Mammary epithelial cell (primary cell): Measurements from ENCODE around the gene PRAMEF20.
"Not testable (repeated sequence)": the region's sequence is repeated elsewhere in the genome, so short reads cannot be mapped to it uniquely, and the experiment has no call there.

Experiments used
- EZH2 ChIP-seq: IDR thresholded peaks from 2 replicates; pipeline ENCODE4 v1.6.1; 2012; ENCODE audit warnings: low read length, inconsistent platforms, borderline replicate concordance
- TF ChIP-seq, protein P1 (sequence below), 2 donors: IDR thresholded peaks in 1 of 2; conservative IDR thresholded peaks in 1 of 2; 2 replicates each; pipeline ENCODE4 v1.5.1; 2011 to 2012; ENCODE audit warnings: inconsistent platforms in 2 of 2, low read length in 2 of 2, mild to moderate bottlenecking in 2 of 2, control low read depth in 1 of 2, low read depth in 1 of 2; ENCODE audit not compliant: insufficient read depth in 1 of 2; ENCODE audit errors: extremely low read depth in 1 of 2

DNA sequence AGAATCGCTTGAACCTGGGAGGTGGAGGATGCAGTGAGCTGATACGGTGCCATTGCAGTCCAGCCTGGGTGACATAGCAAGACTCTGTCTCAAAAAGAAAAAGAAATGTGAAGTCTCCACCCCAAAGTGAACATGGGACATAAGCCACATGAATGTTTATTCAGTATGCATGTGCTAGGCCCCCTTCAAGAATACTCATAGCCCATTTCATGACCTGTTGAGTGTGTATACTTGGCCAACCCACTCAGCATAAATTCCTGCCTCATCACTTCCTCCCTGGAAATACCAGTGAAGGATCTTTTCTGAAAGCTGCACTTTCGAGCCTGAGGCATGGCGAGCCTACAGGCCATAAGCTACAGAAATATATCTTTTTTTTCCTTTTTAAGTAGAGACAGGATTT is 45.3 kb upstream of the PRAMEF20 start:
- TF ChIP-seq, protein P1, sequence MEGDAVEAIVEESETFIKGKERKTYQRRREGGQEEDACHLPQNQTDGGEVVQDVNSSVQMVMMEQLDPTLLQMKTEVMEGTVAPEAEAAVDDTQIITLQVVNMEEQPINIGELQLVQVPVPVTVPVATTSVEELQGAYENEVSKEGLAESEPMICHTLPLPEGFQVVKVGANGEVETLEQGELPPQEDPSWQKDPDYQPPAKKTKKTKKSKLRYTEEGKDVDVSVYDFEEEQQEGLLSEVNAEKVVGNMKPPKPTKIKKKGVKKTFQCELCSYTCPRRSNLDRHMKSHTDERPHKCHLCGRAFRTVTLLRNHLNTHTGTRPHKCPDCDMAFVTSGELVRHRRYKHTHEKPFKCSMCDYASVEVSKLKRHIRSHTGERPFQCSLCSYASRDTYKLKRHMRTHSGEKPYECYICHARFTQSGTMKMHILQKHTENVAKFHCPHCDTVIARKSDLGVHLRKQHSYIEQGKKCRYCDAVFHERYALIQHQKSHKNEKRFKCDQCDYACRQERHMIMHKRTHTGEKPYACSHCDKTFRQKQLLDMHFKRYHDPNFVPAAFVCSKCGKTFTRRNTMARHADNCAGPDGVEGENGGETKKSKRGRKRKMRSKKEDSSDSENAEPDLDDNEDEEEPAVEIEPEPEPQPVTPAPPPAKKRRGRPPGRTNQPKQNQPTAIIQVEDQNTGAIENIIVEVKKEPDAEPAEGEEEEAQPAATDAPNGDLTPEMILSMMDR (conservative IDR thresholded peaks at IDR 0.05 in 1 of 2, IDR thresholded peaks at IDR 0.05 in 1 of 2; ENCODE audit: extremely low read depth in 1 of 2, insufficient read depth in 1 of 2, low read depth in 1 of 2, low read length in 2 of 2) = not testable (repeated sequence)
- not testable (repeated sequence) for TF ChIP-seq EZH2
